Measurements from ENCODE around the gene ATRN.
"Not testable (repeated sequence)": the region's sequence is repeated elsewhere in the genome, so short reads cannot be mapped to it uniquely, and the experiment has no call there.

Gene ATRN

DNA sequence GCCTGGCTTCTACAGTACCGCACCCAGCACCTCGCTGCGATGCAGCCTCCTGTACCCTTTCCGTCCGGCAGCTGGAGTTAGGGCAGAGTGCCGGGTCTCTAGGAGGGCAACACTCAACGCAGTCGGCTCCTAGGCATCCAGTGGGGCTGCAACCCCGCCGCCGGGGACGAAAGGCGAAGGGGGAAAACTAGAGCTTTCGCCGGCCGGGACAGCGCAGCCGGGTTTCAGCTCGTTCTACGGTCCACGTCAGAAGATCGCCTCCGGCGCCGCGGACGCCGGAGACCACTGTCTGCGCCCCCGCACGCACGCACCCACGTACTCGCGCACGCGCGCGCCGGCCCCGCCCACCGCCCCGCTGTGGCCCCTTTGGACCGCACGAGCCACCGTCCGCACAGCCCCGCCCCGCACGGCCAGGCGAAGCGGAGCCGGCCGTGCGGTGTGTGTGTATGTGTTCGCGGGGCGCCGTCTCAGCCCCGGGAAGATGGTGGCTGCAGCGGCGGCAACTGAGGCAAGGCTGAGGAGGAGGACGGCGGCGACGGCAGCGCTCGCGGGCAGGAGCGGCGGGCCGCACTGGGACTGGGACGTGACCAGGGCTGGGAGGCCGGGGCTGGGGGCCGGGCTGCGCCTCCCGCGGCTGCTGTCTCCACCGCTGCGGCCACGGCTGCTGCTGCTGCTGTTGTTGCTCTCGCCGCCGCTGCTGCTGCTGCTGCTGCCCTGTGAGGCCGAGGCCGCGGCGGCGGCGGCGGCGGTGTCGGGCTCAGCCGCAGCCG lies at the start of gene ATRN:
ATRN (plus strand) TSS at position 392 of the 770 bp plus-strand sequence; CDS start at position 482, 90 bp downstream.
- Mint-ChIP-seq H3K36me3 (ENCODE audit: low read depth) (peaks cover 9% of the 10 kb centered on the region), H3K27ac (peak within 1 kb of the TSS; percentile 87), H3K4me3 (peak within 1 kb of the TSS; percentile 95), H3K9me3 (no peaks in the 10 kb centered on the region), H3K4me1 (ENCODE audit: low read depth) (peaks cover 38% of the 10 kb centered on the region), H3K27me3 (no peaks in the 10 kb centered on the region)
- DNase-seq = peak; percentile 98

DNA sequence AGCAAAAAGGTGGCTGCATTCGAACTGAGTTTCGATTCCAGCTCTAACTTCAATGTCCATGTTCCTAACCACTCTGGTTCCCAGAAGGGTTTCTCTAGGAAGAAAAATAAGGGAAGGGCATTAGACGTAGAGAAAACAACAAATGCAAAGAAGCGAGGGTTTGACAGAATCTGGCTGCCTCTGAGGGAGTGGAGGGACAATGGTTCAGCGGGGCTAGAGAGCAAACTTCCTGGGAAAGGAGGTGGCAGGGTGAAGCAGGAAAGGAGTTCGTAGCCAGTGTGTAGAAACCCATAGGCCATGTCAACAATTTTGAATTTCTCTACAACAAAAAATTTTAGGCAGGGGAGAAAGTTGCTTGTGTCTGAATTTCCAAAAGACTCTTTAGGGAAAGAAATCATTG lies 48.8 kb upstream of the ATRN start:
- peaks cover 2% of the 10 kb centered on the region for H3K27me3 Mint-ChIP-seq
- H3K36me3 Mint-ChIP-seq (ENCODE audit: low read depth) = no peaks in the 10 kb centered on the region
- no peak for DNase-seq
- H3K27ac Mint-ChIP-seq = no peak overlapping the region
- no peak overlapping the region for H3K4me3 Mint-ChIP-seq
- H3K9me3 Mint-ChIP-seq = no peaks in the 10 kb centered on the region
- peaks cover 9% of the 10 kb centered on the region for H3K4me1 Mint-ChIP-seq (ENCODE audit: low read depth)

DNA sequence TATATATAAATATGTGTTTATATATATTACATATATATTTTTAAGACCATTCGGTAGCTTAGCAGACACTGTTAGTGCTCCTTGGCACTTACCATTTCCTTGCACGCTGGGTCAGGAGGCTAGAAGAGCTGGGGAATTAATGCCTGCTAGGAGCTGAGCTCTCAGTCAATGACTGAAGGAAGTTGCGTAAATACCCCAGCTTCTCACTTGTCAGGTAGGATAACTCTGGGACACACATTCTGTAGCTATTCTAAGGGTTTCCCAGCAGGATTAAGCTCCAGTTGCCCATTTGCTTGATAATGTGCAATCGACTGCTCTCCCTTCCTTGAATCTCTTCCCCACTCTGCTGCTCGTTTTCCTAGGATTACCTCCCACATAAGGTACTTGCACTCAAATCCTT lies 47.7 kb upstream of the ATRN start:
- DNase-seq = no peak
- peaks cover 9% of the 10 kb centered on the region for H3K4me1 Mint-ChIP-seq (ENCODE audit: low read depth)
- no peak overlapping the region for H3K4me3 Mint-ChIP-seq
- H3K9me3 Mint-ChIP-seq = no peaks in the 10 kb centered on the region
- peaks cover 2% of the 10 kb centered on the region for H3K27me3 Mint-ChIP-seq
- H3K36me3 Mint-ChIP-seq (ENCODE audit: low read depth) = no peaks in the 10 kb centered on the region
- H3K27ac Mint-ChIP-seq = no peak overlapping the region

DNA sequence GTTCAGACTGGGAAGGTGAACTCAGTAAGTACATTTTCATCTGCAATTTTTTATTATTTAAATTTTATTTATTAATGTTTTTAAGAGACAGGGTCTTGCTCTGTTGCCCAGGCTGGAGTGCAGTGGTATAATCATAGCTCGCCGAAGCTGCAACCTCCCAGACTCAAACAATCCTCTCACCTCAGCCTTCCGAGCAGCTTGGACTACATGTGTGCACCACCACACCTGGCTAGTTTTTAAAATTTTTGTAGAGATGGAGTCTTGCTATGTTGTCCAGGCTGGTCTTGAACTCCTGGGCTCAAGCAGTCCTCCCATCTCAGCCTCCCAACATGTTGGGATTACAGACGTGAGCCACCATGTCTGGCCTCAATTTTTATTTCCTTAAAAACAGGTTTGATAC lies 44.1 kb upstream of the ATRN start:
- H3K27ac Mint-ChIP-seq; H3K4me1 Mint-ChIP-seq (ENCODE audit: low read depth): not testable (repeated sequence)

DNA sequence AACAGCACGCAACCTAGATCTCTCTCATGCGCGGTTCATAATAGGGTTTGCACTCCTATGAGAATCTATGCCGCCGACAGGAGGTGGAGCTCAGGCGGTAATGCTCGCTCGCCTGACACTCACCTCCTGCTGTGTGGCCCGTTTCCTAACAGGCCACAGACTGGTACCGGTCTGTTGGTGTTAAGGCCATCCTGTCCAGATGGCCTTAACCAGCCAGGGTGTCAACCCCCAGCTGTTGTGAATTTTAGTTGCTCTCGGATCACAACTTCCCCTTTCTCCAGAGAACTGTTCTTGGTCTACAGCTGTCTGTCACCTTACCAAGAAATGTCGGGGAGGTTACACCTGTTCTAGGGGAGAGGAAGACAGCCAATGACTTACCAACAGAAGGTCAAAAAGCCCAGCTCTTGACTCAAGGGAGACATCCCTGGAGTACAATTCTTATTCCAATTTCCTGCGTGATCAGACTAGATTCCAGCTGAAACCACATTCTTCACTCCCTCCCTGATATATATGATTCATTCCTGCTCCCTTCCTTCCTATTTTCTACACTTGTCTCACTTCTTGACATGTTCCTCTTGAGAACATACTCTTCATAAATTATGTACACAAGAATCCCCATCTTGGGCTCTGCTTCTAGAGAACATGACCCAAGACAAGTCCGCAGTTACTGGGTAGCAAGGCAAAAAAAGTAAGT lies 40.3 kb upstream of the ATRN start:
- Mint-ChIP-seq H3K36me3 (ENCODE audit: low read depth) (no peaks in the 10 kb centered on the region), H3K9me3 (no peaks in the 10 kb centered on the region), H3K4me1 (ENCODE audit: low read depth) (no peaks in the 10 kb centered on the region), H3K27me3 (peaks cover 18% of the 10 kb centered on the region), H3K4me3 (no peak overlapping the region), H3K27ac (no peak overlapping the region)
- no peak for DNase-seq

More for the DNA sequence above, 44.1 kb upstream of the ATRN start:
- not testable (repeated sequence) for H3K9me3 Mint-ChIP-seq; H3K4me3 Mint-ChIP-seq; H3K36me3 Mint-ChIP-seq (ENCODE audit: low read depth); DNase-seq
- peaks cover 18% of the 10 kb centered on the region for H3K27me3 Mint-ChIP-seq

DNA sequence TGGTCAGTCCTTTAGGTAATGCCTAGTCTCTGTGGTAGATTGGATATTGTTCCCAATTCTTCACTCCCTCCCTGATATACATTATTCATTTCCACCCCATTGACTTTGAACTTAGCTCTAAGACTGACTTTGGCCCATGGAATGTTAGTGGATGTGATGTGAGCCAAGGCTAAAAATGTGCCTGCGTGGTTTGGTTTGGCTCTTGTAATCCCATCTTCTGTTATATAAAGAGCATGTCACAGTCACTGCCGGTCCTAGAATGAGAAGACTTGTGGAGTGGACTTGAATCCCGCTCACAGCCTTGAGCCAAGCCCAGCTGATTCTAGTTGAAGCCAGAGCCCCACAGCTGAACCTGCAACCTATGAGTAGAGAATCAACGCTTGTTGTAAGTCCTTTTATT lies 39.7 kb upstream of the ATRN start:
- Mint-ChIP-seq H3K36me3 (ENCODE audit: low read depth) (no peaks in the 10 kb centered on the region), H3K9me3 (no peaks in the 10 kb centered on the region), H3K4me1 (ENCODE audit: low read depth) (no peaks in the 10 kb centered on the region), H3K27me3 (peaks cover 18% of the 10 kb centered on the region), H3K4me3 (no peak overlapping the region), H3K27ac (no peak overlapping the region)
- DNase-seq = no peak

DNA sequence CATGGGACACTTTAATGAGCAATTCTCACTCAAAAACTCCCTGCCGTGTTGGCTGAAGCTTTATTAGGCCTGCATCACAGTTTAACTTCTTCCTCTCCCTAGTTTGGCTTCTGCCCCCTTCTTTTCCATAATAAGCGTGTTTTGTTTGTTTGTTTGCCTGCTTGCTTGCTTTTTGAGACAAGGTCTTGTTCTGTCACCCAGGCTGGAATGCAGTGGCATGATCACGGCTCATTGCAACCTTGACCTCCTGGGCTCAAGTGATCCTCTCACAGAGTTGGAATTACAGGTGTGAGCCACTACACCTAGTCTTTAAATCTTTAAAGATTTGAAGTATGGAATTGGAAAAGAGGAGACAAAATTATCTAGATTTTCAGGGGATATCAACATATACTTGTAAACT lies 38.0 kb upstream of the ATRN start:
- Mint-ChIP-seq H3K9me3 (no peaks in the 10 kb centered on the region), H3K27me3 (peaks cover 19% of the 10 kb centered on the region), H3K36me3 (ENCODE audit: low read depth) (no peaks in the 10 kb centered on the region), H3K4me1 (ENCODE audit: low read depth) (no peaks in the 10 kb centered on the region), H3K4me3 (no peak overlapping the region), H3K27ac (no peak overlapping the region)
- DNase-seq = no peak

DNA sequence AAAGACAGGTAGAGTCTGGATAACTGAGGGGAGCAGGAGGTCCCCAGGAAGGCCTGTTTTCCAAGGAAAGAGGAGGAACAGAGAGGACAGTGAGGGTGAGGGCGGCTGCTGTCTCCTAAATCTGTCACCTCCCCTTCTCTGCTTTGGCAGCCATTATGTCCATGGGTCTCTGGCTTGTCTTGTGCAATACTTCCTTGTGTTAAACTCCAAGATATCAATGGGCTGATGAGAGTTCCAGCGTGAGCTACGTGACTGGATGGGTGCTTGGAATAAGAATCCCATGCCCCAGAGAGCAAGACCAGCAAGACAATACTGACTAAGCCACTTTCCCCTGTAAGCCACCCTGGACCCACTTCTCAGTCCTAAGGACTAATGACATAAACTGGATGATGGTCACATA lies 37.1 kb upstream of the ATRN start:
- Mint-ChIP-seq H3K4me1 (ENCODE audit: low read depth) (no peaks in the 10 kb centered on the region), H3K27me3 (peaks cover 23% of the 10 kb centered on the region), H3K27ac (no peak overlapping the region), H3K4me3 (no peak overlapping the region), H3K9me3 (no peaks in the 10 kb centered on the region), H3K36me3 (ENCODE audit: low read depth) (no peaks in the 10 kb centered on the region)
- no peak for DNase-seq

DNA sequence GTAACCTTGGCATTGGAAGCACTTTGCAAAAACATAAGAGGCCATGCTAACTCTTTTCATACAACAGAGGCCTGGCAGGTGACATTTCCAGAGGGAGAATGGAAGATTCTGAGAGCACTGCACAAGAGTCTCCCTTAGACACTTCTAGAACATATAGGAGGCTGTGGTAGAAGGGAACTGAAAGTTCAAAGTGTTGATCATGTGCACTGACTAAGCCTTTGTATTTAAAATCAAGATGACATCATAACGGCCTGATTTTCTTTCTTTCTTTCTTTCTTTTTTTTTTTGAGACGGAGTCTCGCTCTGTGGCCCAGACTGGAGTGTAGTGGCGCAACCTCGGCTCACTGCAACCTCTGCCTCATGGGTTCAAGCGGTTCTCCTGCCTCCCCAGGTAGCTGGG lies 36.6 kb upstream of the ATRN start:
- DNase-seq = no peak
- Mint-ChIP-seq H3K27me3 (peaks cover 19% of the 10 kb centered on the region), H3K36me3 (ENCODE audit: low read depth) (no peaks in the 10 kb centered on the region), H3K27ac (no peak overlapping the region), H3K9me3 (no peaks in the 10 kb centered on the region), H3K4me1 (ENCODE audit: low read depth) (no peaks in the 10 kb centered on the region), H3K4me3 (no peak overlapping the region)

DNA sequence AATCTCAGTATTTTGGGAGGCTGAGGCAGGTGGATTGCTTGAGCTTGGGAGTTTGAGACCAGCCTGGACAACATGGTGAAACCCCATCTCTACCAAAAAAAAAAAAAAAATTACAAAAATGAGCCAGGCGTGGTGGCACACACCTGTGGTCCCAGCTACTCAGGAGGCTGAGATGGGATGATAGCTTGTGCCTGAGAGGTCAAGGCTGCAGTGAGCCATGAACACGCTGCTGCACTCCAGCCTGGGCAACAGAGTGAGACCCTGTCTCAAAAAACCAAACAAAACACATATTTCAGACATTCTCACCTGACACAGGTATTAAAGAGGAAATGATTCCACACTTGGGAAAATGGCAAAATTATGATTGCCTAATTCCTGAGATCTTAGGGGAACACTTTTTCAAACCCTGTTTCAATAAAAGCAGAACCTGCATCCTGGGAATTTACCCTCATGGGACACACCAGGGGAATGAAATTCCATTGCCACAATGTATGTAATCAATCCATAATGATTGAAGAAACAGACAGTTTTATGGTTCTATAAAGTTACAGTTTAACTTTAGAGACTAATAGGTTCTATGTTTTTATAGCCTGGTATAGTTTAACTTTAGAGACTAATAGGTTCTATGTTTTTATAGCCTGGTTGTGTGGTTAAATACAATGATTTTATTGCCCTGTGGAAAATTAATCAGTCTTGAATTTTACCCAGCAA lies 33.8 kb upstream of the ATRN start:
- DNase-seq = no peak
- H3K27ac Mint-ChIP-seq = no peak overlapping the region
- no peak overlapping the region for H3K4me3 Mint-ChIP-seq
- H3K4me1 Mint-ChIP-seq (ENCODE audit: low read depth) = no peaks in the 10 kb centered on the region
- no peaks in the 10 kb centered on the region for H3K9me3 Mint-ChIP-seq
- no peaks in the 10 kb centered on the region for H3K36me3 Mint-ChIP-seq (ENCODE audit: low read depth)
- H3K27me3 Mint-ChIP-seq = peaks cover 7% of the 10 kb centered on the region

DNA sequence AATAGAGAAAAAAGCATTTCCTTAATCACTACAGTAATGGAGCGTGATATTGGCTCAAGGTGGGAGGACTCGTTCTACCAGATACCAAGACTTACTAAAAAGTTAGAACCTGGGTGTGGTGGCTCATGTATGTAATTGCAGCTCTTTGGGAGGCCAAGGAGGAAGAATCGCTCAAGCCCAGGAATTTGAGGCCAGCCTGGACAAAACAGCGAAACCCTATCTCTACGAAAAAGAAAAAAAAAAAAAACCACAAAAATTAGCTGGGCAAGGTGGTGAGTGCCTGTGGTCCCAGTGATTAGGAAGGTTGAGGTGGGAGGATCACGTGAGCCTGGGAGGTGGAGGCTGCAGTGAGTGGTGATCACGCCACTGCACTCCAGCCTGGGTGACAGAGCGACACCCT lies 24.0 kb upstream of the ATRN start:
- no peak for DNase-seq
- Mint-ChIP-seq H3K36me3 (ENCODE audit: low read depth) (no peaks in the 10 kb centered on the region), H3K4me1 (ENCODE audit: low read depth) (no peaks in the 10 kb centered on the region), H3K27ac (no peak overlapping the region), H3K27me3 (peaks cover 5% of the 10 kb centered on the region), H3K4me3 (no peak overlapping the region), H3K9me3 (no peaks in the 10 kb centered on the region)

DNA sequence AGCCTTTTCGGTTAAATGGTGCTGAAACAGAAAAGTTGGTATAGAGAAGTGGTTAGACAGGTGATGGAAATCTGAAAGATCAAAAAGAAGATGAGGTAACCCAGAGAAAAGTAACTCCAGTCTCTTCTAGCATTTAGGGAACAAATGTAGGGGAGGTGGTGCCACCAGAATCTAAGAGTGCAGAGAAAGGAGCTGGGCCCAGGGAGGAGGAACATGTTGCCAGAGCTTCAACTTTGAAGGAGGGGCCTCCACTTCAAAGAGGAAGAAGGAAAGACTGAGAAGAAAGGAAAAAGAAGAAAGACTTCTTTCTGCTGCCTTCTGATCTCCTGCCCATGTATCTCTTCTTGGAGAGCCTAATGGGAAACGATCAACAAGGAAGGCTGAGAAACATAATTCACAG lies 23.5 kb upstream of the ATRN start:
- Mint-ChIP-seq H3K27me3 (peaks cover 5% of the 10 kb centered on the region), H3K27ac (no peak overlapping the region), H3K36me3 (ENCODE audit: low read depth) (no peaks in the 10 kb centered on the region), H3K4me1 (ENCODE audit: low read depth) (no peaks in the 10 kb centered on the region), H3K9me3 (no peaks in the 10 kb centered on the region), H3K4me3 (no peak overlapping the region)
- DNase-seq = no peak

DNA sequence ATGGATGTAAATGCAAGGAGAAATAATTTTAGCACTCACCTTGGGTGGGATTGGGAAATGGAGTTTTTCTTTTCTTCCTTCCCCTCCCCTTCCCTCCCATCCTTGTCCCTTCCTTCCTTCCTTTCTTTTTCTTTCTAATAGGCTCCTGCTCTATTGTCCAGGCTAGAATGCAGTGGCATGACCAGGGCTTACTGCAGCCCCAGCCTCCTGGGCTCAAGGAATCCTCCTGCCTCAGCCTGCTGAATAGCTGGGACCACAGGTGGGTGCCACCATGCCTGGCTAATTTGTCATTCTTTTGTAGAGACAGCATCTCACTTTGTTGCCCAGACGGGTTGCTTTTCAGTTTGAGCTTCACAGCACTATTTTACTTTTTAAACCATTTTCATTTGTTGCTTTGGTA lies 21.5 kb upstream of the ATRN start:
- no peaks in the 10 kb centered on the region for H3K9me3 Mint-ChIP-seq
- H3K4me1 Mint-ChIP-seq (ENCODE audit: low read depth) = no peaks in the 10 kb centered on the region
- no peak for DNase-seq
- no peak overlapping the region for H3K27ac Mint-ChIP-seq
- no peaks in the 10 kb centered on the region for H3K36me3 Mint-ChIP-seq (ENCODE audit: low read depth)
- no peak overlapping the region for H3K4me3 Mint-ChIP-seq
- peaks cover 5% of the 10 kb centered on the region for H3K27me3 Mint-ChIP-seq

DNA sequence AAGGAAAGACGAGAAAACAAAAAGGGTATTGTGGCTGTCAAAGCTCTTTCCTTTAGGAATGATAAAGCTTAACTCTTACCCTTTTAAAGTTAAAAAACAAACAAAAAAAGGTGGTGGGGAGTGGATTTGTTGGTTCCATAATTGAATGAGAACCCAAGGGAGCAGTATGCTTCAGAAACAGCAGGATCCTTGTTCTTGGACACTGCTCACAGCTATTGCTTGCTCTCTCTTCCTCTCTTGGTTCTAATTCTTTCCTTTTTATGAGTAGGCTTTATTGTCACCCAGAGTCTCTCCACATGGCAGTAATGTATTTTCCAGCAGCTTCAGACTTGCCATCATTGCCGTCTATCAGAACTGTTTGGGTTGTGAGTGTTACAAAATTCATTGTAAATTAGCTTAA lies 18.7 kb upstream of the ATRN start:
- H3K4me1 Mint-ChIP-seq (ENCODE audit: low read depth) = no peaks in the 10 kb centered on the region
- no peaks in the 10 kb centered on the region for H3K36me3 Mint-ChIP-seq (ENCODE audit: low read depth)
- H3K9me3 Mint-ChIP-seq = no peaks in the 10 kb centered on the region

DNA sequence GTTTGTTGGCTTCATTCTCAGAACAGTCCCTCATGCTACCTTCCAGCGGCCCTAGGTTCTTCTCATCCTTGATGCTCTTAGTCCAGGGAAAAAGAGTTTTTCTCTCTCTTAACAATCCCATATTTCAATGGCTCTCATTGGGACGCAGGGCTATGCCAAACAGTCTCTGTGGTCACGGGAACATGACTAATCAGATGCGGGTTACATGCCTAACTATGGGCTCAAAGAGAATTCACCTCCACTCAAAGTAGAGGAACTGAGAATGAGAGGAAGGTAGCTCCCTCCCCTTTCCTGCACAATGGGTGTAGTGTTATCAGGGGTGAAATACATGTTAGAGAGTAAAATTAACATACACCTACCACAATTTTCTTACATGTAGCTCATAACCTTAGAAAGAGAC lies 18.1 kb upstream of the ATRN start:
- H3K27me3 Mint-ChIP-seq = peaks cover 5% of the 10 kb centered on the region
- DNase-seq = no peak
- H3K27ac Mint-ChIP-seq = no peak overlapping the region
- no peaks in the 10 kb centered on the region for H3K9me3 Mint-ChIP-seq
- no peaks in the 10 kb centered on the region for H3K36me3 Mint-ChIP-seq (ENCODE audit: low read depth)
- H3K4me3 Mint-ChIP-seq = no peak overlapping the region
- H3K4me1 Mint-ChIP-seq (ENCODE audit: low read depth) = no peaks in the 10 kb centered on the region

More for the DNA sequence above, 18.7 kb upstream of the ATRN start:
- Mint-ChIP-seq H3K4me3 (no peak overlapping the region), H3K27ac (no peak overlapping the region), H3K27me3 (peaks cover 5% of the 10 kb centered on the region)
- DNase-seq = no peak
